HEK293T (cell line): ENCODE measurements around the gene LIMCH1.

ENCODE experiments used
- ARNT ChIP-seq: fragments of 450-650 bp; IDR thresholded peaks from 2 replicates; pipeline ENCODE4 v1.6.1; 2017; ENCODE audit warnings: mild to moderate bottlenecking
- BHLHE40 ChIP-seq: fragments of 450-650 bp; IDR thresholded peaks from 2 replicates; pipeline ENCODE4 v1.6.1; 2016; ENCODE audit warnings: mild to moderate bottlenecking, moderate library complexity, borderline replicate concordance
- FOXA1 ChIP-seq: fragments of 450-650 bp; IDR thresholded peaks from 2 replicates; pipeline ENCODE4 v1.6.1; 2016; ENCODE audit warnings: mild to moderate bottlenecking
- FOXK2 ChIP-seq: fragments of 450-650 bp; IDR thresholded peaks from 2 replicates; pipeline ENCODE4 v1.6.1; 2016; ENCODE audit warnings: mild to moderate bottlenecking
- FOXM1 ChIP-seq: fragments of 450-650 bp; IDR thresholded peaks from 2 replicates; pipeline ENCODE4 v1.6.1; 2017; ENCODE audit warnings: mild to moderate bottlenecking, borderline replicate concordance
- L3MBTL2 ChIP-seq: fragments of 450-650 bp; conservative IDR thresholded peaks from 2 replicates; pipeline ENCODE4 v1.6.1; 2016; ENCODE audit warnings: mild to moderate bottlenecking
- NFRKB ChIP-seq: fragments of 450-650 bp; IDR thresholded peaks from 2 replicates; pipeline ENCODE4 v1.6.1; 2016; ENCODE audit warnings: mild to moderate bottlenecking, moderate library complexity
- SP1 ChIP-seq: fragments of 450-650 bp; IDR thresholded peaks from 2 replicates; pipeline ENCODE4 v1.6.1; 2017
- SUZ12 ChIP-seq: fragments of 450-650 bp; IDR thresholded peaks from 2 replicates; pipeline ENCODE4 v1.6.1; 2016; ENCODE audit warnings: mild to moderate bottlenecking
- TARDBP ChIP-seq: fragments of 450-650 bp; IDR thresholded peaks from 2 replicates; pipeline ENCODE4 v1.6.1; 2016

- TF ChIP-seq TARDBP (no peak), NFRKB (no peak), L3MBTL2 (no peak), SP1 (no peak), FOXA1 (no peak), ARNT (no peak), BHLHE40 (no peak), SUZ12 (no peak), FOXK2 (no peak), FOXM1 (no peak)
Measured at GRCh38 chr4:41538887-41539498, 1.0 kb downstream of the LIMCH1 start.
